GM10266 (cell line): ENCODE data around the gene SAMD11.
"Not testable (repeated sequence)": the region's sequence is repeated elsewhere in the genome, so short reads cannot be mapped to it uniquely, and the experiment has no call there.

Experiments
- DNase-seq: peaks from one replicate; pipeline ENCODE4 v3.0.0; 2012; ENCODE audit errors: extremely low spot score
- CTCF ChIP-seq: IDR thresholded peaks from 2 replicates; pipeline ENCODE4 v1.5.1; 2012; ENCODE audit warnings: mild to moderate bottlenecking, low read depth; ENCODE audit not compliant: control insufficient read depth, insufficient read depth; ENCODE audit errors: missing control alignments

The SAMD11 gene

GRCh38 chr1:982765-983436 lies 59.2 kb downstream of the SAMD11 start:
- TF ChIP-seq CTCF = no peak
- DNase-seq = no peak

GRCh38 chr1:983798-984475 lies 60.2 kb downstream of the SAMD11 start:
- peak; percentile 85 for DNase-seq
- TF ChIP-seq CTCF = peak; percentile 88

GRCh38 chr1:984476-984814 lies 60.7 kb downstream of the SAMD11 start:
- TF ChIP-seq CTCF = no peak
- DNase-seq = no peak

- DNase-seq = no peak
- TF ChIP-seq CTCF = no peak
These were observed 61.4 kb downstream of the SAMD11 start for GRCh38 chr1:985126-985525.

GRCh38 chr1:988061-988460 lies 64.3 kb downstream of the SAMD11 start:
- not testable (repeated sequence) for DNase-seq

- not testable (repeated sequence) for DNase-seq
These were observed 67.6 kb downstream of the SAMD11 start for GRCh38 chr1:991275-991674.

- no peak for DNase-seq
- no peak for TF ChIP-seq CTCF
These were observed 68.2 kb downstream of the SAMD11 start for GRCh38 chr1:991895-992294.

GRCh38 chr1:992362-992761 lies 68.6 kb downstream of the SAMD11 start:
- no peak for TF ChIP-seq CTCF

More at GRCh38 chr1:992362-992761, 68.6 kb downstream of the SAMD11 start:
- DNase-seq = no peak
